GM19099 (cell line): ENCODE measurements around the gene NR2C1.

ENCODE experiments used
- POLR2A ChIP-seq: IDR thresholded peaks from 3 replicates; pipeline ENCODE4 v1.6.1; 2011; ENCODE audit warnings: low read depth; ENCODE audit not compliant: insufficient read length; ENCODE audit errors: extremely low read depth

NR2C1 gene

GRCh38 chr12:95054206-95054605 lies 19.2 kb downstream of the NR2C1 start:
- no peak for TF ChIP-seq POLR2A

- no peak for TF ChIP-seq POLR2A
Measured at GRCh38 chr12:95051241-95051640, 22.2 kb downstream of the NR2C1 start.

DNA sequence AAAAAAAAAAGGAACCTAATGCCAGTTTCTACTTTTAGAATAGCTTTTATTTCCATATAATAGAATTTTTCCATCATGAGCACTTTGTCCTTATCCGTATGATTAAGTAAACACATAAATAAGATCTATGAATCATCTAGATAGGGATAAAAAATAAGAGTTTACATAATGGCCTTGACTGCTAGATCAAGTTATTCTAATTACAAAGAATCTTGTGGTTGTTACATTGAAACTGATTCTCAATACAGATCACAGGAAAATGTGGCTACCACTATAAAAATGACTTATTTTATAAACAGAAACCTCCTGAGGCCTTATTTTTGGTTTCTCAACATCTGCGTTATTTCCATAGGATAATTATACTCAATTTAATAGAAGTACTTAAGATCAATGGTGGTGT lies 35.5 kb downstream of the NR2C1 start:
- no peak for TF ChIP-seq POLR2A

GRCh38 chr12:95034750-95035149 lies 38.7 kb downstream of the NR2C1 start:
- TF ChIP-seq POLR2A: no peak

DNA sequence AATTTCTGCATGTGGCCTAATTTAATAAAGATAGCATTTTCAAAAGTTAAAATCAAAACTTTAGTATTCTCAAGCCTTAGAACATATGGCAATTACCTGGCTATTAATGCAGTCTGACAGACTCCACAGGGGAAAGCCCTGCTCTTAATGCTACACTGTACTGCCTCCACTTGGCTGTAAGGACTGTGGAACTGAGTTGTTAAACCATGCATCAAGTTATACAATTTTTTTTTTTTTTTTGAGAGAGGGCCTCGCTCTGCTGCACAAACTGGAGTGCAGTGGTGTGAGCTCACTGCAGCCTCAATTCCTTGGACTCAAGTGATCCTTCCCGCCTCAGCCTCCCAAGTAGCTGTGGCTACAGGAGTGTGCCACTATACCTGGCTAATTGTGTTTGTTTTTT lies 50.9 kb downstream of the NR2C1 start:
- TF ChIP-seq POLR2A: no peak

- TF ChIP-seq POLR2A: no peak
Measured at GRCh38 chr12:95017482-95017881, 55.9 kb downstream of the NR2C1 start.

- TF ChIP-seq POLR2A: no peak
Measured at GRCh38 chr12:95016120-95016519, 57.3 kb downstream of the NR2C1 start.

- no peak for TF ChIP-seq POLR2A
Measured at GRCh38 chr12:95014554-95014953, 58.9 kb downstream of the NR2C1 start.

DNA sequence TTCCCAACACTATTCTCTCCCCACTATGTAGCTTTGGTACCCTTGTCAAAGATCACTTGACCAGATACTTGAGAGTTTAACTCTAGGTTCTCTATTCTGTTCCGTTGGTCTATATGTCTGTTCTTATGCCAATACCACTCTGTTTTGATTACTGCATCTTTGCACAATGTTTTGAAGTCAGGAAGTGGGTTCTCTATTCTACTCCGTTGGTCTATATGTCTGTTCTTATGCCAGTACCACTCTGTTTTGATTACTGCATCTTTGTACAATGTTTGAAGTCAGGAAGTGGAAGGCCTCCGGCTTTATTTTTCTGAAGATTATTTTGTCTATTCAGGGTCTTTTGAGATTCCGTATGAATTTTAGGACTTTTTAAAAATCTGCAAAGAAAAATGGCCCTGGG lies 67.2 kb downstream of the NR2C1 start:
- no peak for TF ChIP-seq POLR2A

DNA sequence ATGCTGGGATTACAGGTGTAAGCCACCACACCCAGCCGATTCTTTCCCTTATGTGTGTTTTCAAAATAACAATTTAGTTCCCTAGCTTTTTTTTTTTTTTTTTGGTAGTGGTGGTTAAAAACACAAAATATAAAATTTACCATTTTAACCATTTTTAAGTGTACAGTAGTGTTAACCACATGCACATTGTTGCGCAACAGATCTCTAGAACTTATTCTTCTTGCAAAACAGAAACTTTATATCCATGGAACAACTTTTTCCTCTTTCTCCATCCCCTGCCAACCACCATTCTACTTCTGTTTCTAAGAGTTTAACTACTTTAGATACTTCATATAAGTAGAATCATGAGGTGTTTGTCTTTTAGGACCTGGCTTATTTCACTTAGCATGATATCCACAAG lies 68.8 kb downstream of the NR2C1 start:
- no peak for TF ChIP-seq POLR2A

GRCh38 chr12:95003921-95004272 lies 69.5 kb downstream of the NR2C1 start:
- no peak for TF ChIP-seq POLR2A

DNA sequence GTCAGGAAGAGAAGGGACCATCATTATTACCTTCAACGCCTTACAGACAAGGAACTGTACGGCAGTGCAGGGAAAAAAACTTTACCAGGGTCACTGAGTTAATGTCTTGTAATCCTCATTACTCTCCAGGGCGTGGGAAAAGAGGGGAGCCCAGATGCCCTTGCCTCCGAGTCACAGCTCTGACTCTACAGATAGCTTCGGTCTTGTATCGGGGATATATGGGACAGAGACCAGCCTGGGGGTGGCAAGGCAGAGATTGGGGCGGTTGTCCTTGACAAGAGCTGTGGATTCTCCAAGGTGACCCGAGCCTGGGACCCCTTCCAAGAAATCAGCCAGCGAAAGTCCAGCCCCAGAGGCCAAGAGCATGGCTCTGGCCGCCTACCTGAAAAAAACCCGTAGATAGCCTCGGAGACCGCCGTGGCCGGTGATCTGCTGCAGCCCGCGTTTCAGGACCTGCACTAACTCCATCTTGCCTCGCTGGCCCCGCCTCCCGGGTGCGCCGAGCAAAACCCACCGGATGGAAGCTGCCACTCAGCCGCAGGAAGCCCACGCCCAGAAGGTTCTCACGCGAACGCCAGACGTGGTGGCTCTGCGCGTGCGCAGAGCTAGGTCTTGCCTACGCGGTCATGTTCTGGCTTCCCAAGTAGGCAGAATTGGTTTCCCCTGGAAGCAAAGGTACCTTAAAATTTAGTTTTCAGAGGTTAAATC lies 70.1 kb downstream of the NR2C1 start, which contains the start of gene NDUFA12:
NDUFA12 (minus strand) TSS at position 485 of the 708 bp plus-strand sequence; CDS start at position 468, 17 bp downstream.
- peak; percentile 95 for TF ChIP-seq POLR2A

DNA sequence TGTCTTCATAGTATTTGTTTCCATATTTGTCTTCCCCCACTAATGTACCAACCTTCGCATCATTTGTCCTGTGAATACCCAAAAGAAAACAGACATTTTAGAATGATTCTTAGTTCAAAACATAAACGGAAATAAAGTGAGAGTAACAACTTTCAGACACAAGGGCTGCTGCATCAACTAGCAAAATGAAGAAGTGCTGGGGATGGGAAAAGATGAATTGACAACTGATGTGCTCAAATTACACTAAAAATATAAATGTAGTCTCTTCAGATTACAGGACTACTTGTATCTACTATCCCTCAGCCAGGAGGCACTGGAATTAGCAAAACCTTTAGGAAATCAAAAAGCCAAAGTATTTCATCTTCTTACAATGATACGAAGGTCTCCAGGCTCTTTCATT lies 70.7 kb downstream of the NR2C1 start:
- no peak for TF ChIP-seq POLR2A

- no peak for TF ChIP-seq POLR2A
Measured at GRCh38 chr12:94998326-94998725, 75.1 kb downstream of the NR2C1 start.

- TF ChIP-seq POLR2A: no peak
Measured at GRCh38 chr12:94997726-94998125, 75.7 kb downstream of the NR2C1 start.

DNA sequence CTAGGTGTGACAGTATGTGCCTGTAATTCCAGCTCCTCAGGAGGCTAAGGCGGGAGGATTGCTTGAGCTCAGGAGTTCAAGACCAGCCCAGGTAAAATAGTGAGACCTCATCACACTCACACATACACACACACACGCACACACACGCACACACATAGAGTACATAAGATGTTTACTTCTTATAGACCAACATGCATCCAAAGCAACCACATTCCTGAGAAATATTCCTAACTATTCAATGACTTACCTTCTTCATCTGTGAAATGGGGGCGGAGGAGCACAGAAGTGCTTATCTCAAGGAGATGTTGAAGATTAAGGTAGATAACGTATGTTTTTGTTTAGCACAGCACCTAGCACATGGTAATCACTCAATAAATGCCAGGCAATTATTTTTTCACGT lies 76.4 kb downstream of the NR2C1 start:
- TF ChIP-seq POLR2A: no peak

GRCh38 chr12:94994312-94994711 lies 79.1 kb downstream of the NR2C1 start:
- no peak for TF ChIP-seq POLR2A
